HG03175 (cell line): ENCODE results near the gene SELENOS.

ENCODE experiments used
- ATAC-seq: cut with Tn5 transposase; IDR thresholded peaks from one replicate; pipeline ENCODE4 v1.9.1; 2021; ENCODE audit warnings: mild to moderate bottlenecking, moderate library complexity; ENCODE audit not compliant: unreplicated experiment

Gene SELENOS

DNA sequence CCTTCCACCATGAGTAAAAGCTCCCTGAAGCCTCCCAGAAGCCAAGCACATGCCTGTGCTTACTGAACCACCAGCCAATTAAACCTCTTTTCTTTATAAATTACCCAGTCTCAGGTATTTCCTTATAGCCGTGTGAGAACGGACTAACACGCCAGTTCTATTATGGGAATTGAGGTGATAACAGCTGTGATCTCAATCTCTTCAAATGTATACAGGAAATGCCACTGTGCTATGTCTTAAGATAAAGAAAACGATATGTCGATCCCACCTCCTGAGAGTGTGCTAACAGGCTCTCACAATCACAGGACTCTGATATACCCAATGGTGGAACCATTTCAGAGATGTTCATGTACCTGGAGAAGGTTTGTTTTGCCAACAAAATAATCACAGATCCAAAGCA lies 51.6 kb downstream of the SELENOS start:
- ATAC-seq: no peak
